Ovary (tissue), 3 donors: ENCODE results near the gene CFHR5.

Experiments
- CTCF ChIP-seq, 3 donors: fragments of 450-650 bp in 2 of 3; fragments of 200-600 bp in 1 of 3; IDR thresholded peaks; one replicate each; pipeline versions ENCODE4 v1.5.1 to v1.8.0; 2016 to 2022; ENCODE audit warnings: antibody characterized with exemption in 3 of 3, mild to moderate bottlenecking in 1 of 3
- EP300 ChIP-seq: sonication (generic); formaldehyde crosslinking; IDR thresholded peaks from one replicate; pipeline ENCODE4 v1.6.1; 2017; ENCODE audit warnings: antibody characterized with exemption
- POLR2A ChIP-seq: fragments of 450-650 bp; IDR thresholded peaks from one replicate; pipeline ENCODE4 v1.6.1; 2017; ENCODE audit warnings: antibody characterized with exemption, mild to moderate bottlenecking, moderate library complexity
- donor health status: DM: no; HTN: no; CAD: no.

DNA sequence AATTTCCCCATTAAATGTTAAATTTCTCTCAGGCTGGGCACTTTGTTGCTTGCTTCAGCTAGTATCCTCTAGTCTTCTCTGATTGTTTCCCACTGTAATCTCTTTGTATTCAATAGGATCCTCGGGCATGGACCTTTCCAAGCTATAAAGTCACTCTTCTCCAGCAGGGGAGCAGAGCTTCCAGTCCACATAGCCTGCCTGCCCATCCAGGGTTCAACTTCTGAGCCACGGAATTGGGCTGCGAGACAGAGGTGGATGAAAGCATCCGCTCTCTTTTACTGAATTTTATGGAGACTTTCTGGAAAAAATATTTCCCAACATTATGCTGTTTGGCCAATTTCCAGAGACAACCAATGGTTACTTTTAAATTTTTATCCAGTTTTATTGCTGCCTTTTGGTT is 1.1 kb upstream of the CFHR5 start:
- no peak for TF ChIP-seq POLR2A
- no peak for TF ChIP-seq CTCF (IDR thresholded peaks at IDR 0.05)
- no peak for TF ChIP-seq EP300
